Effector CD4-positive, alpha-beta T cell (primary cell): ENCODE results near the gene KIAA0753.

Source experiments
- DNase-seq: peaks from one replicate; pipeline ENCODE4 v3.0.0-alpha.2; 2020
- total RNA-seq: gene quantifications from one replicate; lab custom pipeline; 2026; lab: John Stamatoyannopoulos, UW

The KIAA0753 gene
- total RNA-seq = 12.0 reads per million, percentile 35 among the genes with 10 or more reads in this experiment

DNA sequence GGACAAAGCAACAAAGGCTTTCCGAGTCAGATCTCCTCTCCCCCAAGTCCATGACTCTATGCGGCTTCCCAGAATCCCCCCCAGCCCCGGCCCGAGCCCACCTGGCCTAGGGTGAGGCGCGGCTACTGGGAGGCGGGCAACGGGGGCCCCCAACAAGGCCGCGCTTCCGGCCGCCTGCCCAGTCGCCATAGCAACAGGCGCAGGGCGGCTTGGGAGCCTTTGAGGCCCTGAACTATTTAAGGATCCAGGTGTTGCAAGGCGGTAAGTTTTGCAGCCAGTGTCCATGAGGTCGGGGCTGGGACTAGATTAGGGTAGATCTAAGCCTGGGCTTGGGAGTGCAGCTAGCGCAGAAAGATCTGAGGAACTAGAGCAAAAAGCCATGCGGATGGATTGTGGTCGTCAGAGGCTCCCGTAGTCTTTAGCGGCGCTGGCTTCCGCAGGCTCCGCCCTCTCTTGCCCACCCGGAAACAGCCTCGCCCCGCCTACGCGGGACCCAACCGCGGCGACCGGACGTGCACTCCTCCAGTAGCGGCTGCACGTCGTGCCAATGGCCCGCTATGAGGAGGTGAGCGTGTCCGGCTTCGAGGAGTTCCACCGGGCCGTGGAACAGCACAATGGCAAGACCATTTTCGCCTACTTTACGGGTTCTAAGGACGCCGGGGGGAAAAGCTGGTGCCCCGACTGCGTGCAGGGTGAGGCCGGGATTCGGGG is at the start of gene KIAA0753, which contains the start of gene TXNDC17:
KIAA0753 (minus strand) TSS at position 176 of the 711 bp plus-strand sequence. CDS start 5,608 bp downstream, outside the sequence.
TXNDC17 (plus strand) TSS at position 525 of the 711 bp plus-strand sequence; CDS start at position 548, 23 bp downstream.
- DNase-seq = peak; percentile 82

DNA sequence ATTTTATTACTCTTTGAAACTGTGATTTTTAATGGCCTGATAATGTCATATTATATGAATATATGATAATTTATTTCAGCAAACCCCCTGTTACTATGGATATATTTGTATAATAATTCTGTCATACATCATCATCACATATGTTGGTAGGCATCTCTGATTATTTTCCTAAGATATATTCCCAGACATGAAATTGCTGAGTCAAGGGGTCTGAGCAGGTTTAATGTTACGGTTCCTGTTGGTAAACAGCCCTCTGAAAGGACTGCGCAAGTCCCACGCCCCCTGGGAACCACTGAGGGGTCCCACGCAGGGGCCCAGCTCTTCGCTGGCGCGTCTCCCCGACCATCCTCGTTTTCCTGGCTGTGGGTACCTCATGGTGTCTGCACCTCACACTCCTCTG is 48.4 kb upstream of the KIAA0753 start:
- DNase-seq = no peak

DNA sequence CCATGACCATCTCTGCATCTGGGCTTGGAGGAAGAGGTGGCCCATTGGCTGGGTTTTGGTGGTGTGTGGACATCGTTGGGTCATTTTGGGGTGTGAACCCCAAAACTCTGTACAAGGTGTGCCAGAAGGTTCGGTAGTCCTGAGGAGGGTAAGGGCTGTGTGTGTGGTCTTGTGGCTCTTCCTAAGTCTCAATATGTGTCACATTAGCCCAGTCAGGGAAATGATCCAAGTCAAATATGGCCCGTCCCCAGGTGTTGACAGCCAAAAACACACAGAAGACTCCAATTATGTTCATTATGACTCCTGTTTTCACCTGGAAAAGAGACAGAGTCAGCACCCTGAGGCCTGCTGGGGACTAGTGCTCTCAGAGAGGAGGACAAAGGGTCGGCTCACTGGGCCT is 45.5 kb upstream of the KIAA0753 start:
- no peak for DNase-seq

DNA sequence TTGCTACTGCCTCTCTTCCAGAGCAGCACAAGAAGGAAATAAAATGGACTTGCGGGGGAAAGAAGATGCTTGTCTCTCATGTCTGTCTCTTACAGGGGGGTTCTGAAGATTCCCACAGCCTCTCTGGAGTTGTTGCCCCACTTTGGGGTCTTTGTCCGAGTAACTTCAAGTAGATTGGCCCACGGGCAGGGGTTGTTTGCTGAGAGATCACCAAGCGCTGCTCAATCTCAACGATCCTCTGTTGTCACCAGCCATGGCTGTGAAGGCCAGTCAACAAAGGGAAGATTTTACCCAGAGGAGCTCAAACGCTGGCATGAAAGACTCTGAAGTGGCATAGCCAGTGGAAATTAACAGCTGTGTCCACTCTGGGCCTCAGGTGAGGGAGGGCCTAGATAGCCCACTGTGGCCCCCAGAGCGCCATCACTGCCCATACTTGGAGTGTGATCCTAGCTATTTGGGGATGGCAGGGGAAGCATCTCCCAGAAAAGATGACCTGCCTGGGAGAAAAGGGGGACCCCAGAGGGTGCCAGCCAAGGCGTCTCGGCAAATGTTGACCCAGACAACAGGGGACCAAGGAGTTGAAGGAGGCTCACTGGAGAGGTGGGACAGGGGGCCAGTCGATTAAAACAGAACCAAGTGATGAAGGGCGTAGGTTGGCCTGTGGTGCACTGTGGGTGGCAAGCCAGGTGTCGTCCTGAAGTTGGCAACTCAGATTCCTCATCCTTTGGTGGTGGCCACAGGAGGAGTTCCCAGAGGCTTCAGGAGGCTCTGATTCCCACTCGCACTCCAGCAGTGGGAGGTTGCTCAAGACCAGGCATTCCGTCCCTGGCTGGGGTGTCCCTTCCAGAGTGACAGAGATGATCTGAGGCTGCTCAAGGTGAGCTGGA is 44.6 kb upstream of the KIAA0753 start:
- DNase-seq = no peak

DNA sequence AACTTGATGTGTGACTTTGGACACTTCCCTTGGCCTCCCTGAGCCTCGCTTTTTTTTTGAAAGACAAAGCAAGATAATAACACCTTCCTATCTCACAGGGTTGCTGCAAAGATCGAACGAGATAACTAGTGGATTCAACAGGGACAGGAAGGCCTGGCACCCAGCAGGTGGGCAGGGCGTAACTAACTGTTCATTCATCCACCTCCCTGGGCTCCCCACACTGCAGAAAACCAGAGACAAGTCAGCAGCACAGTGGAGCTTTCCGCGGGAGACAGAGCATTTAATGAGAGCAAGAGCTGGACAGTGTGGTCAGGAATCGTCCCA is 43.9 kb upstream of the KIAA0753 start:
- no peak for DNase-seq

DNA sequence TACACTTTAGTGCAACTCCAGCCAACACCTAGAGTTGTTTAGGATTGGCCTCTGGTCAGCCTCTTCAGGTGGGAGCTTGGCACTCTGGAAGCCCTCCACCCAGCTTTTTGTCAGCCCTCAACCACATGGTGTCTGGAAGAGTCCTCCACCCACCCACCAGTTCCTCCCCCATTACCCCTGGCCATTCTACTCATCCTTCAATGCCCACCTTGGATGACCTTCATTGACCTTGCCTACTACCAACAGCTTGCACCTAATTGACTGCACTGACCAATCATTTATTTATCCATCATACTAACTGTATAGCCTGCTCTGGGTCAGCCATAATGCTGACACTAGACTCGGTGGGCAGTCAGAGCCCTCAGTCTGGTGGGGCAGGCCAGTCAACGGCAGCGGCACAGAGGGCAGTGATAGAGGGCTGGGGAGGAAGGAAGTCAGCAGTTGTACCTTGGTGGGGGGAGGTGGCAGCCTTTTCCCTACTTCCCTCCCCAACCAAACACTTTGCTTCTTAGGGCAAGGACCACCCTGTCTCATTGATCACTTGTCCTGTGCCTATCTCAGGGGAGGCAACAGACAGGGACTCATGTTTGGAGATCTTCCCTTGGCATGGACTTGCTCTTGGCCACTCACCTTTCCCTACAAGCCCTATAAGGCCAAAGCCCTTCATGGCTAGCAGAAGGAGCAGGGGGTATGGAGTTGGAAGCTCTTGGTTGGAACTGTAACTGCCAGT is 43.4 kb upstream of the KIAA0753 start:
- no peak for DNase-seq

DNA sequence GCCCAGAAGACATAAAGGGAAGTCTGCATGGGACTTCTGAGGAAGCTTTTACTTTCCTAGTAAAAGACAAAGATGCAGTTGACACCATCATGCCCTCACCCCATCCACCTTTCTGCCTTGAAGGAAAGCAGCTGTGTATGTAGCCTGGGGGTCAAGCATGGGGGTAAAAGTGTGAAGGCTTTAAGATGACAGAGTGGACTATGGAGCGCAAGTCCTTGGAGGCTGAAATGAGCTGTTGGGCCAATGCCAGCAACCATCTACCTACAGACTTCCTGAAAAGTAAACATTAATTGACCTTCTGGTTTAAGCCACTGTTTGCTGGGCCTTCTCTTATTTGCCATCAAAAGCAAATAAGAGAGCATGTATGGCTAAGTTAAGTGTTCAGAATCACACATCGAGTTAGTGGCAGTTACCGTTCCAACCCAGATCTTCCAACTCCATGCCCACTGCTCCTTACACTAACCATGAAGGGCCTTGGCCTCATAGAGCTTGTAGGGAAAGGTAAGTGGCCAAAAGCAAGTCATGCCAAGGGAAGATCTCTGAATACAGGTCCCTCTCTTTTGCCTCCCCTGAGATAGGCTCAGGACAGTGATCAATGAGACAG is 42.7 kb upstream of the KIAA0753 start:
- no peak for DNase-seq

DNA sequence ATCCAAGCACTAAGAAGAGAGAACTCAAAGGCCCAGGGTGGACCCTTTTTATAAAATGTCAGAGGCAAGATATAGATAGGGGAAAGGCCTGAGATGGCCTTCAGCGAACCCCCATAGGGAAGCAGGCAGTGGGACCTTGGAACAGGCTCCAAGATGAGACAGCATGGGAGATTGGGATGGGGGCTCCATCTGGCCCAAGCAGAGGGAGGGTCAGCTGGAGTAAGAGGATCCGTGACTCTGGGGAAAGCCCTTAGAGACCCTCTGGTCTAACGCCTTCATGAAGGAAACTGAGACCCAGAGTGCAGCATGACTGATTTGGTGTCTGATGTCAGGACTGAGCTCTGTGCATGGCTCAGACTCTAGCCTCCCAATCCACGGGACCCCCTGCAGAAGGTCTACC is 41.8 kb upstream of the KIAA0753 start:
- no peak for DNase-seq

DNA sequence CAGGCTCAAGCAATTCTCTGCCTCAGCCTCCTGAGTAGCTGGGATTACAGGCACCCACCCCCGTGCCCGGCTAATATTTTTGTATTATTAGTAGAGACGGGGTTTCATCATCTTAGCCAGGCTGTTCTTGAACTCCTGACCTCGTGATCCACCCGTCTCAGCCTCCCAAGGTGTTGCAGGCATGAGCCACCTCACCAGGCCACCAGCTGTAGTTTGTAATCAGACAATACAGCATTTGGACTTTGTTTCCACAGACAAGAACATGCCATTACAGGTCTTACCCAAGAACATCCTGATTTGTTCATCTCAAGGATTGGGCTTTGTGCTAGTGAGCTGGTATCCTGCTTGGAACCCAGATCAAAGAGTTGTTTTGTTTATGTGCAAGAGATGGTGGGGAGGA is 41.2 kb upstream of the KIAA0753 start:
- DNase-seq = no peak

DNA sequence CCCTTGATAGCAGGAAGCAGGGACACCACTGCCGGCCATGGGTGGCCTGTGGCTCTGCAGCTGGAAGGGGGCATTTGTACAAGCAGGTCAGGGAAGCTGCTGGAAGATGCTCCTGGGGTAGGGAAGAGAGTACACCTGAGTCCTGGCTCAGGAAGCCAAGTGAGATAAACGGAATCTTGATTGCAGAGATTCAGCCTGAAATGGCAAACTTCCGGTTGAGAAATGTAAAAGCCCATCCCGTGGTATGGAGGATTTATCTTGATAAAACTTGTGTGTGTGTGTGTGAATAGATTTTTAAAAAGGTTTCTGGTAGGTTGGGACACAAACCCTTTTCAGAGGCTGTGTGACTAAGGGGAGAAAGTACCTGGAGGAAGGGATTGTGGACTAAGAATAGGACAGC is 40.7 kb upstream of the KIAA0753 start:
- DNase-seq = no peak

DNA sequence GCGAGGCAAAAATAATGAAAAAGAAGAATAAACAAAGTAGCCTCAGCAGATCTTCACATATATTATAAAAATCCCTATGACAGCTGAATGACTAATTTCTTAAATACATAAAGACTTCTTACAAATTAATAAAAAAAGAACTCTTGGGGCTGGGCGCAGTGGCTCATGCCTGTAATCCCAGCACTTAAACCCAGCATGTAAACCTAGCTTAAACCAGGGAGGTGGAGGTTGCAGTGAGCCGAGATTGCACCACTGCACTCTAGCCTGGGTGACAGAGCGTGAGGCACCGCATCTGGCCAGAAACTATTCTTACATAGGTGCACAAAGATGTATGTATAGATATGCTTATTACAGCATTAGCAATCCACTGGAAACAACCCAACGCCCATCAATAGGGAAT is 38.7 kb upstream of the KIAA0753 start:
- DNase-seq = no peak

DNA sequence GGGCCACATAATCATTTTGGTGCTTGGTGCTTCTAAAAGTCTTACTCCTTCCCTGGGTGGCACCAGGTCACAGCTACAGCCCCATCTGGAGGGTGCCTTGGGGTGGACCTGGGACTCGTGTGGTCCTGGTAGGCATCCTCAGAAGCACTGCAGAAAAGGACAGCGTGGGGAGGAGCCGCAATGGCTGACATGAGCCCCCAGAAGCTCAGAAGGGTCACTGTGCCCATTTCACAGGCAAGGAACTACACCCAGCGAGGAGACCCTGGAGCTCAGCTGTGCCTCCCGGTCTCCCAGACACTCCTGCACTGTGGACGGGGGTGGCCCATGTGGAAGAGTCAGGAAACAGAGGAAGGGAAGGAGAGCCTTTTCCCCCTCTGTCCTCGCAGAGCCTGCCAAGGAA is 37.4 kb upstream of the KIAA0753 start:
- DNase-seq = no peak

DNA sequence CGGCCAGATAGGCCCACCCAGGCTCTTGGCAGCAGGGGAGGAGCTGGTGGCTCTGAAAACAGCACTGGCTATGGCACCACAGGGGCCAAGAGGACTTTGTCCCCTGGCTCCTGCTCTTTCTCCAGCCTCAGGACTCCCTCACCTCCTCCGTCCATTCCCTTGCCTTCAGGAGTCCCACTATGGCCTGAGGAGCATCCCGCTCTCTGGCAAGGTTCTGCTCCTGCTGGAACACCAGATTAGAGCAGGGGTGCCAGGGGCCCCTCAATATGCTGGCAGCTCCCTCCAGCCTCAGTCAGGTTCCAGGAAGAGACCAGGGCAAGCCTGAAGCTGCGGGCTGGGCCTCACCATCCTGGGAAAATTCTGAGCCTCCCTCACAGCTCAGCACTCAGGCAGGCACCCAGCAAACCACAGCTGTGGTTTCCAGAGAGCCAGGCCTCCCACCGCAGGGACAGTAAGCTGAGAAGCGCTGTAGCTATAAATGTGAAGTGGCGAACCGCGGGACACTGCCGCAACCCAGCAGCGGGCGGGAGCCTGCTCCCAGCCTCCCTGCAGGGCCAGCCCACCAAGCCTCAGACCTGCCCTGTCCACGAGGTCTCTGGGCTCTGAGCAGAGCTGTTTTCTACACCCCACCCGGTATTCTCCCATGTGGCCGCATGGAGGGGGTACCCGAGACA is 36.8 kb upstream of the KIAA0753 start:
- DNase-seq = no peak

DNA sequence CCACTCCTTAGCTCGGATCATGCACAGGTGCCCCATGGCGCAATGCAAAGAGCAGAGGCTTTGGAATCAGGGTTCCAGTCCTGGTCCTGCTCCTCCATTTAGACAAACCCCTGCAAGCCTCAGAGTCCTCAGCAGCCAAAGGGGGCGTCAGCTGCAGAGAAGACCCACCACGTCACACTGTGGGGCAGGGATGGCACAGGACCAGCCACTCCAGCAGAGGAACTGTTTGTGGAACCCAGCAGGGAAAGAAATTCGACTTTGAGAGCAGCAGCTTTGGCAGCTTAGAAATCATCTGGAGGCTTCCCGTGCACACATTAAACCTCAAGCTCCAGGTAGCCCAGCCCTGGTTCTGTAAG is 36.3 kb upstream of the KIAA0753 start:
- no peak for DNase-seq

DNA sequence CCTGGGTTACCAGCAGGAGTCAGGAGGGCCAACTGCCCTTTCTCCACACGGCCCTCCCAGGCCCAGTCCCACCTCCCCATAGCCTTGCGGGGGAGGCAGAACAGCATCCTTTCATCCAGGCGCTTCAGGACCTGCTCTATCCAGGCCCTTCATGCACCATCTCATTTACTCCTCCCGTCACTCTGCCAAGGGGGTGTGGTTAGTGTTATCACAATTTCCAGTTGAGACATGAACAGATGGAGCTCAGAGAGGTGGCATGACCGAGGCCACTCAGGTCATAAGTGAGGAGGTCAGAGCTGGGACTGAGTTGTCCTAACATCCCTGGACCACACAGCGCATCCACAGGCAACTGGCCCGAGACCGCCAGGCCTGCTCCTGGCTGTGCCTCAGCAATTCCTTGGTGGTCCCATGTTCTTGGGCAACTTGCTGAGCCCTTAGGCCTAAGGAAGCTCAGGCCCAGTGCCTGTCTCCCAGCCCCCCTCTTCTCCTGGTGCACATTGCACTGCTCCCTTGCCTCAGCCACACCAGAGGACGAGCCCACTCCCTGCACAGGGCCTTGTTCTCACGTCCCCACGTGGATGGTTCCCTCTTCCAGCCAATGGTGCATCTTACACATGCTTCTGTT is 34.8 kb upstream of the KIAA0753 start:
- no peak for DNase-seq

DNA sequence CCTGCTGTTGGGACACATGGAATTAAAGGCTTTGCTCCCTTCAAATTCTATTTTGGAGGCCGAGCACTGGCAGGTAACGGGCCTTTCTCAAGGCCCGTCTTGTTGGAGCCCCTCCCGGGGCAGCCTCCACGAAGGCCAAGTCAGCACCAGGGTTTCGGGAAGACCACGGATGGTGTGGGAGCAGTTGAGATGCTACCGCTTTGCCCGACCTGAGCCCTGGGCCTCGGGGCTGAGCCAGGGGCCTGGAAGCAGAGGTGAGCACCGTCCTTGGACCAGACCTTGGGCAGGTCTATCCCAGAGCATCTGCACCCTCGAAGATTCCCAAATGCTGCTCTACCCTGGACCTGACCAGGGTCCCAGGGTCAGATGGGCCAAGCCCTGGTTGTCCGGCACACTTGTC is 34.1 kb upstream of the KIAA0753 start:
- no peak for DNase-seq

DNA sequence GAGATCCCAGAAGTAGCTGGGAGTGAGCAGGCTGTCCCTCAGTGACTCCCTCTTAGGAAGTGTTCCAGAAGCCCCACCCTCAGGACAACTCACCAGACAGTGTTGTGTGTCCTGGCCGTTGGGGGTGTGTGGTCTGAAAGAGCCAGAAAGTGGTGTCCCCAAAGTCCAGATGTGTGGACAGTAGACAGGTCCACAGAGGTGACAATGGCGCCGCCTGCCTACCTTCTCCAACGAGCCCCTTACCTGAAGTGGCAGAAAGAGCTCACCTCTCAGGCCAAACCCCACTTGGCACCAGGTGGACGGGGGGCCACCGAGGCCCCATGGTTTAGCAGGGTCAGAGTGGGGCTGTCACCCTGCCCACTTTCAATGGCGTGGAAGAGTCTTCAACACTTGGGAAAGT is 30.9 kb upstream of the KIAA0753 start:
- DNase-seq = no peak

DNA sequence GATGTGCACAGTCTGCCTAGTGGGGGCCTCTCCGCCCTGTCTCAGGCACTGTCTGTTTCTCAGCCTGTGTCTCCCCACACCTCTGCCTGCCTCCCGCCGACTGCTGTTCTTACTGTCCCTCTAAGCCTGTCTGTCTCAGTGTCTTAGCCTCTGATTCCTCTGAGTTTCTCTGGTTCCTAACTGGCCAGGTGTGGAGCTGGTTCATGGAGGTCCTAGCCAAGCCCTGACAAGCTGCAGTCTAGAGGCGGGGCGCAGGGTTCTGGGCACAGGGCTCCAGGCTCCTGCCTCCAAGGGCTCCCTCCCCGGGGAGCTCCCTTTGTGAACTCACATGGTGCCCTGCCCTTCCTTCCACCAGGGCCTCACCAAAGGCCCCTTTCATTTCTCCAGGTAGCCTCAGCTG is 30.5 kb upstream of the KIAA0753 start:
- DNase-seq = no peak

DNA sequence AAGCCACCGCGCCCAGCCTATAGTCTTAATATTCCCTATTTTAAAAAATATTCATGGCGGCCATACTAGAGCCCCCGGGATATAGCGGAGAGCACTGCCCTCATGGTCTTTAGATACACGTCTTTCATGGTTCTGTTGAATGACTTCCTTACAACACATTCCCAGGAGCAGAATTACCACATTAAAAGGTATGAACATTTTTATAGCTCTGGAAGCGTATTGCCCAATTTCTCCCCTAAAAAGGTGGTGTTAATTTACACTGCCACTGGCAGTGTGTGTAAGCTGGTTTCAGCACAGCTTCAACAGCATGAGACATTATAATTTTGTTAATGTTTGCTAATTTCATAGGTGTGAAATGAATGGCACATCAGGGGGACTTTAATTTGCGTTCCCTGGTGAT is 30.1 kb upstream of the KIAA0753 start:
- no peak for DNase-seq

DNA sequence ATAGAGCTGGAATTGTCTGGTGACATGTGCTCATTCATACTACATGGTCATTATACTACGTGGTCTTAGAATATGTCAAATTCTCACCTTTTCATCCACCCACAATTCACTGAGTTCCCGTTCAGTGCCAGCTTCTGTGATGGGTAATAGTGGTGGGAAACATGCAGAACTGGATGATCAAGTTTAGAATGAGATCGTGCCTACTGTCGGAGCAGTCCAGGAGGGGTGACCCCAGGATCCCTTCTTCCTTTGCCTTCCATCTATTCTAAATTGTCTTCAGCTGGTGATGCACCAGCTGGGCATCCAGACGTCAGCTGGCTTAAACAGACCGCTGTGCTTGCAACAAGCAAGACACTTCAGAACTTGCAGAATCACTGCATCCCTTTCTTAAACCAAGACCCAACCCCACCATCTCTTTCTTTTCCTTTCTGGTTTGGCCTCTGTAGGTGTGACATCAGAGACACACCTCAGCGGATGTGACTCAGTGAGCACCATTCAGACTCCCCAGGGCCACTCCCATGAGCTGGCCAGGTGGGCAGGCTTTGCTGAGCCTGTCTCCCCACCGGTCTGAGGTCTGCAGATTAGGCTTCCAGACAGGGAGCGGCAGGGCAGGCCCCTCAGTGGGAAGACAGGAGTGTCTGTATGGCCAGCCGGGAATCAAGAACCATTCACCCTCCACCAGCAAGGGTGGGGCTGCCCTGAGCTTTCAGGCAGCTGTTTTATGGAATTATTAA is 29.1 kb upstream of the KIAA0753 start:
- no peak for DNase-seq

DNA sequence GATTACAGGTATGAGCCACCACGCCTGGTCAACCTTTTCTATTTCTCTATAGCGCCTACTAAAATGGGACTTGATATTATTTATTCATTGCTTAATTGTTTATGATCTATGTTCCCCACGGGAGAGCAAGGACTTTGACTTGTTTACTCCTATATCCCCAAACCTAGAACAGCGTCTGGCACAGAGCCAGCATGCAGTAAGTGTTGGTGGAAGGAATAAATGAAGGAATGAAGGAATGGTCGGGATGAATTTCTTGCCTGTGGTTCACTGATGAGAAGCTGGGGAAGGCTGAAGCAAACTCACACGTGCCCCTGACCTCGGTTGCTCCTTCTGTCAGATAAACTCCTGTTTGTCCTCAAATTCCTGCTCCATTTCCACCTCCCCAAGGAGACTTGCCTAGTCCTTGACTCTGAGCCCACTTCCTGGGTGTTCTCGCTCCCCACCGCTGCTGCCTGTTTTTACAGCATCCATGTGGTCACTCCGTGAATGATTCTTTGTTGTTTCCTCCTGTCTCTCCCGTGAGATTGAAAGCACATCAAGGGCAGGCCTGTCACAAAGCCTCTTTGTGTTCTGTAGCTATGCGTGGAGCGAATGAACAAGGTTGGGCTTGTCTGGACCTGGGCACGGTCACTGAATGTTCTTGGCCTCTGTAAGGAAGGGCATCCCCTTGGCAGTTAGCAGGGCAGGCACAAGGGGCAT is 28.4 kb upstream of the KIAA0753 start:
- no peak for DNase-seq
